HG03575 (cell line): ENCODE results near the gene CCDC197.

Source experiments
- ATAC-seq: cut with Tn5 transposase; IDR thresholded peaks from one replicate; pipeline ENCODE4 v1.9.1; 2021; ENCODE audit not compliant: unreplicated experiment, insufficient number of reproducible peaks, low FRiP score; ENCODE audit errors: extremely low read depth

CCDC197 gene

DNA sequence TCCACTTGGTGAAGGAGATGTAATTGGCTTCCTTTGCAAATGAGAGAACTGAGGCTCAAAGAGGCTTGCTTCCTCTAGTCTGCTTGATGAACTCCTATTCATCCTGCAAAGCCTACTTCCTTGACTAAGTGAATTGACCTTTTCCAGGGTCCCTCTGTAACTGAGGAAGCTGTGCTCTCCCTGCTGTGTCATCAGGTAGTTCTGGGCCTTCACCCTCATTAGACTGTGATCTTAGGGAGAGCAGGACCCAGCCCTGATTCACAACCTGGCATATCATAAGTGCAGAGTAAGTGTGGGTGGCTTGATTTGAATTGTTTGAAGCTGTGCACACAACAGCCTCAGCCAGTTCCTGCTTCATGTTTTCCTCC is 37.0 kb upstream of the CCDC197 start:
- no peak for ATAC-seq

DNA sequence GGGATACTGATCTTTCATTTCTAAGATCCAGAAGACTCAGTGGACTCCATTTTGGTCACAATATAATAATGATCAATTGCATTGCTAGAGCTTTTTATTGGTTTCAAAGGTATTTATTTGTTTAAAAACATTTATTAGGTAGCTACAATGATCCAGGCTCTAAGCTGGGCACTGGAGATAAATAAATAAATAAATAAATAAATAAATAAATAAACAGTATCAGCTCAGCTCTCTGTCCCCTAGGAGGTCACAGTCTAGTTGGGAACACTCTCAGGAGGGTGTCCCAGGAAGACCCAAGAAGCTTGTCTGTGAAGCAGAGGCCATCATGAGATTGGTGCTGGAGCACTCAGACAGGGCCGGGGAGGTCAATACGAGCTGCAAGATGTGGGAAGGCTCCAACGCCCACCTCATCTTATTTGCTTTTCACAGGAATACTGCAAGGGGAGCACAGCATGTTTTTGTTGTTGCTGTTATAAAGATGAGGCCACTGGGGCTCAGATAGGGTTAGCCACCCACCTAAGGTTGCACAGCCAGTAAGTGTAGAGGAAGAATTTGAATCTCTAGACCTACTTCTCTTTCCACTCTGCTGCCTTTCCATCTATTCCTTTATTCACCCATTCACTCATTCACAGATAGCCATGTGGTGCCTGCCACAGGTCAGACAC is 36.2 kb upstream of the CCDC197 start:
- ATAC-seq, result no peak

GRCh38 chr14:93961620-93962019 is 35.5 kb upstream of the CCDC197 start:
- no peak for ATAC-seq

GRCh38 chr14:93962701-93963601 is 34.1 kb upstream of the CCDC197 start:
- ATAC-seq, result no peak

DNA sequence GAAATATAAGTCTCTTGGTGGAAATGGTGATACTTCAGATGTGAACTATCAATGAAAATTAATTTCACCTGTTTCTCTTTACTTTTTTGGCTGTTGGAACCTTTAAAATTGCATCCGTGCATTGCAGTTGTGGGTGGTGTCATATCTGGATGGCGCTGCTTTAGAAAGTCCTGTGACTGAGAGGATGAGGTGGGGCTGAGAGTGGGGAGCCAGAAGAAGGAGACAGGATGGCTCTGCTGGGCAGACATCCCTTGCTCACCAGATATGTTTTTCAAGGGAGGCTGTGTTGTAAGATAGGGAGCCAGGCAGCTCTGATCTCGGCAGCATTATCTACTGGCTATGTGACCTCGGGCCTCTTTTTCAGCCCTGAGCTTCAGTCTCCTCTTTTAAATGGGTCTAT is 33.4 kb upstream of the CCDC197 start:
- ATAC-seq, result no peak

GRCh38 chr14:93964281-93964680 is 32.8 kb upstream of the CCDC197 start:
- no peak for ATAC-seq

DNA sequence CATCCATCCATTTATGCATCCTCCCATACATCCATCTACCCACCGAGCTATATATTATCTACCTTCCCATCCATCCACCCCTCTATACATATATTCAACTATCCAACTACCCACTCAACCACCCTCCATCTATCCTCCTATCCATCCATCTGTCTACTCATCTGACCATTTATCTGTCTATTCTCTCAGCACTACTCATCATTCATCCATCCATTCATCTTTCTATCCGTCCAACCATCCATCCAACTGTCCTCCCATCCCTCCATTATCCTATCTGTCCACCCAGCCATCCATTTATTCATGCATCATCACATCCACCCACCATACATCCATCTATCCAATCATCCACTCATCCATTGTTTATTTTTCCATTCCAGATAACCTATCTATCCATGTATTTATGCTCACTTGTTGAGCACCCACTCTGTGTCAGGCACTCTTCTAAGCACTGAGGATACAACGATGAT is 32.2 kb upstream of the CCDC197 start:
- ATAC-seq, result no peak

- no peak for ATAC-seq
Measured at GRCh38 chr14:93965287-93965821, 31.7 kb upstream of the CCDC197 start.

- ATAC-seq, result no peak
Measured at GRCh38 chr14:93965946-93966474, 31.1 kb upstream of the CCDC197 start.

DNA sequence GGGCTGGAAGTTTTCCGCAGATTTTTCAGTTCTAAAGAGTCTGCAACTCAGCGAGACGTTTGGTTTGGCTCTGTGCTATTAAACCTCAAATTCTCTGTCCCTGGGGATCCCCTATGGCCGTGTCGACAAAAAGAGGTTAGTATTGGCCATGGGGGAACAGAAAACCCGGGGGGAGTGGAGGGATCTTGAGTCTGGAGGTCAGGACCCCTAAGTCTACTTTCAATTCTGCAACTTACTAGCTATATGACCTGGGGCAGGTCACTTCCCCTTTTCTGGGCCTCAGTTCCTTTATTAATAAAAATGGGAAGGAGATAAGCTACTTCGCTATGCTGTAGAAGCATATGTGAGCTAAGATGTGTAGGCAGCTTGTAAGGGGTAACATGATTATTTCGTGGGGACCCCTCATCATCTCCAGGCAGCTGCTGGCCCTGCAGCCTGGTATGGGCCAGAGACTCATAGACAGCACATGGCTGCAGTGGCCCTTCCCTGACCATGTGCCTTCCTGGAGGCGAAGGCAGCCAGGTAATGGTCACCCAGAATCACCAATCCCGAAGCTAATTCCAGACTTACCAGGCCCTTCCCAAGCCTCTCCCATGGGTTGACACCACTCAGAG is 29.4 kb upstream of the CCDC197 start:
- ATAC-seq, result peak; percentile 28

DNA sequence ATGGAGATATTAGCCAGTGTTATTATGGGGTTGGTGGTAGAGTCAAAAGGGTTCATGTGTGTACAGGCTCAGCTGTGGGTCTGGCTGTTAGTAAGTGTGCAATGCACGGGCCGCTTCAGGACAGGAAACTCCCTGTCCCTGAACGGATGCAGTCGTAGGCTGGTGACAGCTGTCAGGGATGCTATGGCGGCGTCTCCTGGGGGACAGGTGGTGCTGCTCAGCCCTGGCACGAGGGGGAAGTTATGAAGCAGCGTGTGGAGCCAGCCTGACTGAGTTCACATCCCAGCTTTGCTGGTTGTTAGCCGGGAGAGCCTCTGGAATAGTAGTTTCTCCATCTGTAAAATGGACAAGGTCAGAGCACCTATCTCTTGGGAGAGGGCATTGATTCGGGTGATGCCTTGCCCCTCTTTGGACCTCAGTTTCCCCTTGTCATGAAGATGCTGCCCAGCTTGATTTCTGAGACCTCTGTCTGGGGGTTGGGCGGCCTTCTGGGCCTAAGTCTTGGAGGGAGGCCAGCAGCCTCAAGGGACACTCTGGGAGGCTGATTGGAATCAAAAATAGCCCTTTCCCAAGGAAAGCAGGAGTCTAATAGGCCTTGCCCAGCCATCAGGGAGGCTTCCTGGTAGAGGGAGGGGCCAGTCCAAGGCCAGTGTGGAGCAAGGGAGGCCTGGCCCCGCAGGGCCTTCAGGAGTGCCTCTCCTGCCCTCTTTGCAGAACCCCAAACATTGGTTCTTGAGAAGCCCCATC is 27.8 kb upstream of the CCDC197 start:
- no peak for ATAC-seq

- no peak for ATAC-seq
Measured at GRCh38 chr14:93970585-93970964, 26.5 kb upstream of the CCDC197 start.

DNA sequence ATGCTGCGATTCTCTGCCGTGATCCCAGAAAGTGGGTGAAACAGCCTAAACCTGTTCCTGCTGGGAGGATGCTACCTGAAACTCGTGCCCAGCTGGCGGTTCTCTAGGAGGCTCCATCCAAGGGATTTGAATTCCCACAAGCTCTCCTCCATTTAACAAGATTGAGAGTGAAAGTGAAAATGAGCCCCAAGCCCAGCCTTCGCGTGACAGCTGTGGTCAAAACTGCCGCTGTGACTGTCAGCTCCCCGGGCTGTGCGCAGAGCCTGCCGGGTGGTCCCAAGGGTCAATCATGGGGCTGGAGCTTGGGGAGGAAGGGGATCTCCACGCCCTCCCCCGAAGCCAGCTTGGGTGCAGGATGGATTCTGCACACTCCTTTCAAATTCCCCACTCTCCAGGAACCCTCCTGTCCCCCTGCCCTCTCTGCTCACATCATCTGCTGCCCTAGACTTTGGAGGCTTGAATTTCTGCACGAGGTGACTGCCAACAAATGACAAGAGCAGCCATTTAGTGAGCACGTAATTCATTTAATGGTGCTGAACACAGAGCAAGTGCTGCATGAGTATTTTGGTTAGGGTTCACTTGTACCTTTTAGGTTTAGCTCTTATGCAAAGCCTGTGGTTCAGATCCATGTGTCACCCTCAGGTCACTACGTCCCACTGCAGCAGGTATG is 26.0 kb upstream of the CCDC197 start:
- no peak for ATAC-seq

- ATAC-seq, result no peak
Measured at GRCh38 chr14:93971635-93972027, 25.5 kb upstream of the CCDC197 start.

GRCh38 chr14:93972618-93973205 is 24.4 kb upstream of the CCDC197 start:
- no peak for ATAC-seq

DNA sequence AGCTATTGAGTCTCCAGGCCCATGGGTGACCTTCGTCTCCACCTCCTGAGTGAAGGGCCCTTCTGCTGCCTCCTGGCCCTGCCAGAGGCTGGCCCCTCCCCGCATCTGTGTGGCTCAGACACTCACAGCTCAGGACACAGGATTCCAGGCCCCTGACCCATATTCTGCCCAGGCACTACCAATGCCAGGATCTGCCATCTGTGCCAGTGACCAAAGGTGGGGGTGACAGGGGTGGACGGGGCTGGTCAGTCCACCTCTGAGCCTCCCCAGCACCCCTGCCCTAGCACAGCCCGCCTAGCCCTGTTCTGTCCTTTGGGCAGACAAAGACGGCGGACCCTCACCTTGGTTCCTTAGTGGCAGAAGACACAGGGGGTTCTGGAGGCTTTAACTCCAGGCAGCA is 23.5 kb upstream of the CCDC197 start:
- no peak for ATAC-seq

GRCh38 chr14:93974299-93974698 is 22.8 kb upstream of the CCDC197 start:
- no peak for ATAC-seq

GRCh38 chr14:93974833-93975232 is 22.3 kb upstream of the CCDC197 start:
- ATAC-seq, result no peak
